ENCODE results near the gene SORCS3. TPM values are rescaled to one million over a fixed set of nuclear protein-coding genes. Genes with fewer than 3 reads are reported as not detected.

The SORCS3 gene
- total RNA-seq, 1 experiment from 2014 or later: 0.03 TPM

GRCh38 chr10:105070952-105071351 is 429.9 kb downstream of the SORCS3 start:
- DNase-seq: no peak
- no peaks in the 10 kb centered on the region for H3K27me3 ChIP-seq (ENCODE audit: control insufficient read depth, insufficient read depth, low read length)
- no peak overlapping the region for H3K4me3 ChIP-seq (ENCODE audit: insufficient read depth, low read depth, low read length)
- no peaks in the 10 kb centered on the region for H3K36me3 ChIP-seq (replicated peaks; ENCODE audit: control insufficient read depth, insufficient read depth, low read length)

- no peaks in the 10 kb centered on the region for H3K27me3 ChIP-seq (ENCODE audit: control insufficient read depth, insufficient read depth, low read length)
These were observed 430.9 kb downstream of the SORCS3 start for GRCh38 chr10:105071980-105072379.

GRCh38 chr10:105073999-105074398 is 432.9 kb downstream of the SORCS3 start:
- no peak for DNase-seq
- no peaks in the 10 kb centered on the region for H3K36me3 ChIP-seq (replicated peaks; ENCODE audit: control insufficient read depth, insufficient read depth, low read length)
- H3K27me3 ChIP-seq (ENCODE audit: control insufficient read depth, insufficient read depth, low read length): no peaks in the 10 kb centered on the region
- no peak overlapping the region for H3K4me3 ChIP-seq (ENCODE audit: insufficient read depth, low read depth, low read length)

More at GRCh38 chr10:105071980-105072379, 430.9 kb downstream of the SORCS3 start:
- H3K4me3 ChIP-seq (ENCODE audit: insufficient read depth, low read depth, low read length): no peak overlapping the region
- no peaks in the 10 kb centered on the region for H3K36me3 ChIP-seq (replicated peaks; ENCODE audit: control insufficient read depth, insufficient read depth, low read length)
- no peak for DNase-seq

- Histone ChIP-seq H3K36me3 (replicated peaks; ENCODE audit: control insufficient read depth, insufficient read depth, low read length) (no peaks in the 10 kb centered on the region), H3K4me3 (ENCODE audit: insufficient read depth, low read depth, low read length) (no peak overlapping the region), H3K27me3 (ENCODE audit: control insufficient read depth, insufficient read depth, low read length) (no peaks in the 10 kb centered on the region)
- DNase-seq: no peak
These were observed 433.9 kb downstream of the SORCS3 start for GRCh38 chr10:105075031-105075430.

GRCh38 chr10:105085980-105086379 is 444.9 kb downstream of the SORCS3 start:
- no peaks in the 10 kb centered on the region for H3K36me3 ChIP-seq (replicated peaks; ENCODE audit: control insufficient read depth, insufficient read depth, low read length)
- no peaks in the 10 kb centered on the region for H3K27me3 ChIP-seq (ENCODE audit: control insufficient read depth, insufficient read depth, low read length)
- no peak overlapping the region for H3K4me3 ChIP-seq (ENCODE audit: insufficient read depth, low read depth, low read length)
- no peak for DNase-seq

- DNase-seq: no peak
- H3K27me3 ChIP-seq (ENCODE audit: control insufficient read depth, insufficient read depth, low read length): no peaks in the 10 kb centered on the region
These were observed 453.0 kb downstream of the SORCS3 start for GRCh38 chr10:105094048-105094447.

GRCh38 chr10:105096316-105096715 is 455.2 kb downstream of the SORCS3 start:
- Histone ChIP-seq H3K27me3 (ENCODE audit: control insufficient read depth, insufficient read depth, low read length) (no peaks in the 10 kb centered on the region), H3K4me3 (ENCODE audit: insufficient read depth, low read depth, low read length) (no peak overlapping the region), H3K36me3 (replicated peaks; ENCODE audit: control insufficient read depth, insufficient read depth, low read length) (no peaks in the 10 kb centered on the region)
- no peak for DNase-seq

More at GRCh38 chr10:105094048-105094447, 453.0 kb downstream of the SORCS3 start:
- no peaks in the 10 kb centered on the region for H3K36me3 ChIP-seq (replicated peaks; ENCODE audit: control insufficient read depth, insufficient read depth, low read length)
- no peak overlapping the region for H3K4me3 ChIP-seq (ENCODE audit: insufficient read depth, low read depth, low read length)

- DNase-seq: no peak
- Histone ChIP-seq H3K36me3 (replicated peaks; ENCODE audit: control insufficient read depth, insufficient read depth, low read length) (no peaks in the 10 kb centered on the region), H3K4me3 (ENCODE audit: insufficient read depth, low read depth, low read length) (no peak overlapping the region), H3K27me3 (ENCODE audit: control insufficient read depth, insufficient read depth, low read length) (no peaks in the 10 kb centered on the region)
These were observed 461.9 kb downstream of the SORCS3 start for GRCh38 chr10:105102977-105103376.

- Histone ChIP-seq H3K36me3 (replicated peaks; ENCODE audit: control insufficient read depth, insufficient read depth, low read length) (no peaks in the 10 kb centered on the region), H3K27me3 (ENCODE audit: control insufficient read depth, insufficient read depth, low read length) (no peaks in the 10 kb centered on the region), H3K4me3 (ENCODE audit: insufficient read depth, low read depth, low read length) (no peak overlapping the region)
- no peak for DNase-seq
These were observed 463.2 kb downstream of the SORCS3 start for GRCh38 chr10:105104297-105104696.

GRCh38 chr10:105109164-105109563 is 468.1 kb downstream of the SORCS3 start:
- Histone ChIP-seq H3K36me3 (replicated peaks; ENCODE audit: control insufficient read depth, insufficient read depth, low read length) (no peaks in the 10 kb centered on the region), H3K4me3 (ENCODE audit: insufficient read depth, low read depth, low read length) (no peak overlapping the region), H3K27me3 (ENCODE audit: control insufficient read depth, insufficient read depth, low read length) (no peaks in the 10 kb centered on the region)
- no peak for DNase-seq

- Histone ChIP-seq H3K36me3 (replicated peaks; ENCODE audit: control insufficient read depth, insufficient read depth, low read length) (no peaks in the 10 kb centered on the region), H3K27me3 (ENCODE audit: control insufficient read depth, insufficient read depth, low read length) (no peaks in the 10 kb centered on the region), H3K4me3 (ENCODE audit: insufficient read depth, low read depth, low read length) (no peak overlapping the region)
- DNase-seq: no peak
These were observed 471.8 kb downstream of the SORCS3 start for GRCh38 chr10:105112862-105113261.

GRCh38 chr10:105113666-105114065 is 472.6 kb downstream of the SORCS3 start:
- no peak for DNase-seq
- no peaks in the 10 kb centered on the region for H3K27me3 ChIP-seq (ENCODE audit: control insufficient read depth, insufficient read depth, low read length)

GRCh38 chr10:105121743-105122142 is 480.7 kb downstream of the SORCS3 start:
- H3K4me3 ChIP-seq (ENCODE audit: insufficient read depth, low read depth, low read length): no peak overlapping the region
- H3K36me3 ChIP-seq (replicated peaks; ENCODE audit: control insufficient read depth, insufficient read depth, low read length): no peaks in the 10 kb centered on the region
- DNase-seq: no peak
- no peaks in the 10 kb centered on the region for H3K27me3 ChIP-seq (ENCODE audit: control insufficient read depth, insufficient read depth, low read length)

More at GRCh38 chr10:105113666-105114065, 472.6 kb downstream of the SORCS3 start:
- no peak overlapping the region for H3K4me3 ChIP-seq (ENCODE audit: insufficient read depth, low read depth, low read length)
- no peaks in the 10 kb centered on the region for H3K36me3 ChIP-seq (replicated peaks; ENCODE audit: control insufficient read depth, insufficient read depth, low read length)

GRCh38 chr10:105128111-105128510 is 487.0 kb downstream of the SORCS3 start:
- no peak for DNase-seq
- Histone ChIP-seq H3K36me3 (replicated peaks; ENCODE audit: control insufficient read depth, insufficient read depth, low read length) (no peaks in the 10 kb centered on the region), H3K4me3 (ENCODE audit: insufficient read depth, low read depth, low read length) (no peak overlapping the region), H3K27me3 (ENCODE audit: control insufficient read depth, insufficient read depth, low read length) (no peaks in the 10 kb centered on the region)

GRCh38 chr10:105138358-105138757 is 497.3 kb downstream of the SORCS3 start:
- no peak for DNase-seq

GRCh38 chr10:105139363-105139896 is 498.3 kb downstream of the SORCS3 start:
- no peak for DNase-seq
- H3K27me3 ChIP-seq (ENCODE audit: control insufficient read depth, insufficient read depth, low read length): no peaks in the 10 kb centered on the region
- H3K36me3 ChIP-seq (replicated peaks; ENCODE audit: control insufficient read depth, insufficient read depth, low read length): no peaks in the 10 kb centered on the region
- H3K4me3 ChIP-seq (ENCODE audit: insufficient read depth, low read depth, low read length): no peak overlapping the region

More at GRCh38 chr10:105138358-105138757, 497.3 kb downstream of the SORCS3 start:
- Histone ChIP-seq H3K27me3 (ENCODE audit: control insufficient read depth, insufficient read depth, low read length) (no peaks in the 10 kb centered on the region), H3K4me3 (ENCODE audit: insufficient read depth, low read depth, low read length) (no peak overlapping the region), H3K36me3 (replicated peaks; ENCODE audit: control insufficient read depth, insufficient read depth, low read length) (no peaks in the 10 kb centered on the region)

All from H7 (cell line).